ENCODE data around the gene KATNBL1. TPM values are rescaled to one million over a fixed set of nuclear protein-coding genes. Genes with fewer than 3 reads are reported as not detected.

KATNBL1 gene
- total and polyA plus RNA-seq, 9 of the 15 experiments (the other 6 are each of a cell fraction or from before 2014, with no cell fraction given), result 6.6 to 46.0 (median 24.0) TPM

- intact Hi-C loops (cut with micrococcal nuclease) (no loop called here), in situ Hi-C loops (cut with MboI) (no loop called here)
- H3K9me3 ChIP-seq (replicated peaks; ENCODE audit: control insufficient read depth, insufficient read depth, low read depth, low read length), result no peaks in the 10 kb centered on the region
- BruUV-seq (replicated peaks), result no TSS peak
- no peak overlapping the region for H2AFZ ChIP-seq (ENCODE audit: low read depth, low read length)
- no peak overlapping the region for H3K27ac ChIP-seq (ENCODE audit: extremely low read depth, low read depth, low read length)
- DNase-seq (ENCODE audit: extremely low read depth in 1 of 4, low spot score in 3 of 4) (no peak), ATAC-seq (no peak), FAIRE-seq (no peak)
- H3K9me1 ChIP-seq (ENCODE audit: control insufficient read depth, insufficient read depth, low read length), result no peaks in the 10 kb centered on the region
- ChIA-PET POLR2A (interaction anchor here (0.6 to 1.1 kb wide), 3 partner anchors 8 to 175 kb away, joined by 3 read pairs; no protein-coding TSS in a partner anchor), CTCF (ENCODE audit: low intra/inter-chr PET ratio) (no interaction called here)
- no peaks in the 10 kb centered on the region for H3K27me3 ChIP-seq (ENCODE audit: control insufficient read depth in 2 of 2, insufficient read depth in 2 of 2, low read length in 2 of 2)
- H3K9ac ChIP-seq (ENCODE audit: insufficient read depth in 1 of 2, low read depth in 2 of 2, low read length in 2 of 2), result no peak overlapping the region
- no peak overlapping the region for H3K4me3 ChIP-seq
- H3K79me2 ChIP-seq (ENCODE audit: control insufficient read depth, insufficient read depth, low read length), result no peaks in the 10 kb centered on the region
- H3K4me2 ChIP-seq (ENCODE audit: insufficient read depth, low read length), result no peak overlapping the region
- no peaks in the 10 kb centered on the region for H4K20me1 ChIP-seq (replicated peaks; ENCODE audit: control insufficient read depth, insufficient read depth, low read length)
- WGBS (ENCODE audit: insufficient coverage, low coverage, missing lambda C conversion rate), result 100% methylated on average over 1 of the region's 1 CpG
- H3K36me3 ChIP-seq (ENCODE audit: control insufficient read depth, insufficient read depth, low read length), result no peaks in the 10 kb centered on the region
- no peak for TF ChIP-seq SIX5 (IDR thresholded peaks at IDR 0.05; ENCODE audit: borderline replicate concordance in 1 of 2, insufficient read depth in 1 of 2, low read depth in 1 of 2, low read length in 2 of 2)
- no peak for TF ChIP-seq ETV1 (tag; conservative IDR thresholded peaks at IDR 0.05; ENCODE audit: low read depth)
- no peak for TF ChIP-seq HDAC8 (tag; IDR thresholded peaks at IDR 0.05)
- no peak for TF ChIP-seq ZNF589 (CRISPR knock-in tag; IDR thresholded peaks at IDR 0.05; ENCODE audit: low read depth)
- no peak for TF ChIP-seq EHMT2 (IDR thresholded peaks at IDR 0.05)
- TF ChIP-seq SMARCB1 (IDR thresholded peaks at IDR 0.05; ENCODE audit: insufficient read length, low read depth), result no peak
- no peaks in the 10 kb centered on the region for H3K4me1 ChIP-seq (replicated peaks in 1 of 2; ENCODE audit: control insufficient read depth in 2 of 2, insufficient read depth in 2 of 2, low read length in 2 of 2)
Observed at GRCh38 chr15:34133511-34133910, 76.4 kb downstream of the KATNBL1 start.

- intact Hi-C loops (cut with micrococcal nuclease), result no loop called here
- no peaks in the 10 kb centered on the region for H4K20me1 ChIP-seq (replicated peaks; ENCODE audit: control insufficient read depth, insufficient read depth, low read length)
- H3K79me2 ChIP-seq (ENCODE audit: control insufficient read depth, insufficient read depth, low read length), result no peaks in the 10 kb centered on the region
- no peak overlapping the region for H3K4me3 ChIP-seq
- no peaks in the 10 kb centered on the region for H3K4me1 ChIP-seq (replicated peaks in 1 of 2; ENCODE audit: control insufficient read depth in 2 of 2, insufficient read depth in 2 of 2, low read length in 2 of 2)
- POLR2A ChIA-PET, result interaction anchor here (0.6 to 1.5 kb wide), 2 partner anchors 10 to 51 kb away, joined by 3 to 4 read pairs; no protein-coding TSS in a partner anchor
- H2AFZ ChIP-seq (ENCODE audit: low read depth, low read length), result no peak overlapping the region
- H3K27me3 ChIP-seq (ENCODE audit: control insufficient read depth in 2 of 2, insufficient read depth in 2 of 2, low read length in 2 of 2), result no peaks in the 10 kb centered on the region
- H3K27ac ChIP-seq (ENCODE audit: extremely low read depth, low read depth, low read length), result no peak overlapping the region
- H3K4me2 ChIP-seq (ENCODE audit: insufficient read depth, low read length), result no peak overlapping the region
- no peaks in the 10 kb centered on the region for H3K9me1 ChIP-seq (ENCODE audit: control insufficient read depth, insufficient read depth, low read length)
- no TSS peak for BruUV-seq (replicated peaks)
- no peaks in the 10 kb centered on the region for H3K9me3 ChIP-seq (replicated peaks; ENCODE audit: control insufficient read depth, insufficient read depth, low read depth, low read length)
- FAIRE-seq (no peak), ATAC-seq (no peak), DNase-seq (ENCODE audit: extremely low read depth in 1 of 4, low spot score in 3 of 4) (no peak)
- CTCF ChIA-PET (ENCODE audit: low intra/inter-chr PET ratio), result no interaction called here
- H3K36me3 ChIP-seq (ENCODE audit: control insufficient read depth, insufficient read depth, low read length), result no peaks in the 10 kb centered on the region
- in situ Hi-C loops (cut with MboI), result no loop called here
- no peak overlapping the region for H3K9ac ChIP-seq (ENCODE audit: insufficient read depth in 1 of 2, low read depth in 2 of 2, low read length in 2 of 2)
- WGBS (ENCODE audit: insufficient coverage, low coverage, missing lambda C conversion rate), result 82% methylated on average over 1 of the region's 1 CpG
- TF ChIP-seq RFX7 (CRISPR knock-in tag; IDR thresholded peaks at IDR 0.05), result no peak
- no peak for TF ChIP-seq ZNF24 (IDR thresholded peaks at IDR 0.05)
- TF ChIP-seq NFXL1 (CRISPR knock-in tag; IDR thresholded peaks at IDR 0.05), result no peak
- no peak for TF ChIP-seq POLR2AphosphoS5 (IDR thresholded peaks at IDR 0.05; ENCODE audit: control insufficient read depth, insufficient read depth, low read depth, low read length)
- TF ChIP-seq FOSL1 (tag; conservative IDR thresholded peaks at IDR 0.05), result no peak
- TF ChIP-seq, protein P1, sequence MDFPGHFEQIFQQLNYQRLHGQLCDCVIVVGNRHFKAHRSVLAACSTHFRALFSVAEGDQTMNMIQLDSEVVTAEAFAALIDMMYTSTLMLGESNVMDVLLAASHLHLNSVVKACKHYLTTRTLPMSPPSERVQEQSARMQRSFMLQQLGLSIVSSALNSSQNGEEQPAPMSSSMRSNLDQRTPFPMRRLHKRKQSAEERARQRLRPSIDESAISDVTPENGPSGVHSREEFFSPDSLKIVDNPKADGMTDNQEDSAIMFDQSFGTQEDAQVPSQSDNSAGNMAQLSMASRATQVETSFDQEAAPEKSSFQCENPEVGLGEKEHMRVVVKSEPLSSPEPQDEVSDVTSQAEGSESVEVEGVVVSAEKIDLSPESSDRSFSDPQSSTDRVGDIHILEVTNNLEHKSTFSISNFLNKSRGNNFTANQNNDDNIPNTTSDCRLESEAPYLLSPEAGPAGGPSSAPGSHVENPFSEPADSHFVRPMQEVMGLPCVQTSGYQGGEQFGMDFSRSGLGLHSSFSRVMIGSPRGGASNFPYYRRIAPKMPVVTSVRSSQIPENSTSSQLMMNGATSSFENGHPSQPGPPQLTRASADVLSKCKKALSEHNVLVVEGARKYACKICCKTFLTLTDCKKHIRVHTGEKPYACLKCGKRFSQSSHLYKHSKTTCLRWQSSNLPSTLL (IDR thresholded peaks at IDR 0.05), result no peak
- TF ChIP-seq, protein P2, sequence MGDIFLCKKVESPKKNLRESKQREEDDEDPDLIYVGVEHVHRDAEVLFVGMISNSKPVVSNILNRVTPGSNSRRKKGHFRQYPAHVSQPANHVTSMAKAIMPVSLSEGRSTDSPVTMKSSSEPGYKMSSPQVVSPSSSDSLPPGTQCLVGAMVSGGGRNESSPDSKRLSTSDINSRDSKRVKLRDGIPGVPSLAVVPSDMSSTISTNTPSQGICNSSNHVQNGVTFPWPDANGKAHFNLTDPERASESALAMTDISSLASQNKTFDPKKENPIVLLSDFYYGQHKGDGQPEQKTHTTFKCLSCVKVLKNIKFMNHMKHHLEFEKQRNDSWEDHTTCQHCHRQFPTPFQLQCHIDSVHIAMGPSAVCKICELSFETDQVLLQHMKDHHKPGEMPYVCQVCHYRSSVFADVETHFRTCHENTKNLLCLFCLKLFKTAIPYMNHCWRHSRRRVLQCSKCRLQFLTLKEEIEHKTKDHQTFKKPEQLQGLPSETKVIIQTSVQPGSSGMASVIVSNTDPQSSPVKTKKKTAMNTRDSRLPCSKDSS (IDR thresholded peaks at IDR 0.05; ENCODE audit: low read depth, partially characterized antibody), result no peak
- TF ChIP-seq CXXC5 (CRISPR knock-in tag; IDR thresholded peaks at IDR 0.05), result no peak
- TF ChIP-seq ARID1B (IDR thresholded peaks at IDR 0.05), result no peak
Observed at GRCh38 chr15:34132881-34133280, 77.0 kb downstream of the KATNBL1 start.

Data from K562 (cell line).